GM18505 (cell line): ENCODE measurements around the gene KRTAP10-10.
"Not testable (repeated sequence)": the region's sequence is repeated elsewhere in the genome, so short reads cannot be mapped to it uniquely, and the experiment has no call there.

Source experiments
- ATAC-seq: cut with Tn5 transposase; IDR thresholded peaks from one replicate; pipeline ENCODE4 v1.9.1; 2021; ENCODE audit not compliant: unreplicated experiment
- POLR2A ChIP-seq: IDR thresholded peaks from 4 replicates; pipeline ENCODE4 v1.6.1; 2011; ENCODE audit warnings: borderline replicate concordance; ENCODE audit not compliant: insufficient read depth, insufficient read length; ENCODE audit errors: extremely low read depth

The KRTAP10-10 gene

DNA sequence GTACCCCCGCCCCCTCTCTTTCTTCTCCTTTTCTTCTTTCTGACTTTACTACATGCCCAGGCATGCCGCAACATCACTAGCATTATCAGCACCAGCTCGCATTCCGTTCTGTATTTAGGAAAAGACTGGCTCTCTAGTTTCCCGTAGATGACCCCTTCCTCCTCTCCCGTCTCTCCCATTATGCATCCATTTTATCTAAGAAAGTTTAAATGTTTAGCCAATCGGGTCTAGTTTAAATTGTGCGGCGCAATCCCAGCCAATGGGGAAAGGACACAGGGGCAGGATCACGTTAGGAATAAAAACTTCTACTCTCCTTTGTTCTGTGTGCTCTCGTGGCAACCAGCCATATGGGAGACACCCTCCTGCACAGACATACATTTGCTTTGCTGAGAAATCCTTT lies 39.1 kb upstream of the KRTAP10-10 start:
- no peak for TF ChIP-seq POLR2A
- ATAC-seq = no peak

DNA sequence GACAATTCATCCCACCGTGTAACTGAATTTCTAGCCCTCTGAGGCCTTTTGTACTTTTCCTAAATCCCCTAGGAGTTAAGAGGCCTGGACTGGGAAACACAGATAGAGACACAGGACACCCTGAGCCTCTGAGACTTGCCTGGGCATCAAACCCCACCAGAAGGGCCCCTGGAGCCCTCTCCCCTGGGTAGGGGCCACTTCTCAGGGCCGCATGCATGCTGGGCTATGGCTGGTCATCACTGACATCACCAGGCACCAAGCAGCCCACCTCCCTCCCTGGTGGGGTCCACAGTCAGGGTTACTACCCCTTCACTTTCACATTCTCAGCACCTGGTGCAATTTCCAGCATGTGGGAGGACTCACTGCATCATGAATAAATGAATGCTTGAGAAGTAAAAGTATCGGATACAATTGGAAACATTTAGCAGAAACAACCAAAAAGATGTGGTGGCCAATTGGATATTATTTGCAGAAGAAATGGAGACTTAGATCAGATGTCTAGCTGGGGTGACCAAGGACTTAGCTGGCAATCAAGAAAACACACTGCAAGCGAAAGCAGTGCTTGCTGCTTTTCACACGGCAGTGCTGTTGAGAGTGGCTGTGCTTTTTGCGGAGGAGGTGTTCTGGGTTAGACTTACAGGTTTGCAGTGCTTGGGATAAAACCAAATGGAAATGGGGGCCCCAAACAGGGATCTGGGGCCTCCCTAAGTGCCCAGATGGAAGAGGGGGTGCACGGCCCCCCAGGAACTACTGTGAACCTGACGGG lies 37.7 kb upstream of the KRTAP10-10 start:
- TF ChIP-seq POLR2A = no peak
- no peak for ATAC-seq

DNA sequence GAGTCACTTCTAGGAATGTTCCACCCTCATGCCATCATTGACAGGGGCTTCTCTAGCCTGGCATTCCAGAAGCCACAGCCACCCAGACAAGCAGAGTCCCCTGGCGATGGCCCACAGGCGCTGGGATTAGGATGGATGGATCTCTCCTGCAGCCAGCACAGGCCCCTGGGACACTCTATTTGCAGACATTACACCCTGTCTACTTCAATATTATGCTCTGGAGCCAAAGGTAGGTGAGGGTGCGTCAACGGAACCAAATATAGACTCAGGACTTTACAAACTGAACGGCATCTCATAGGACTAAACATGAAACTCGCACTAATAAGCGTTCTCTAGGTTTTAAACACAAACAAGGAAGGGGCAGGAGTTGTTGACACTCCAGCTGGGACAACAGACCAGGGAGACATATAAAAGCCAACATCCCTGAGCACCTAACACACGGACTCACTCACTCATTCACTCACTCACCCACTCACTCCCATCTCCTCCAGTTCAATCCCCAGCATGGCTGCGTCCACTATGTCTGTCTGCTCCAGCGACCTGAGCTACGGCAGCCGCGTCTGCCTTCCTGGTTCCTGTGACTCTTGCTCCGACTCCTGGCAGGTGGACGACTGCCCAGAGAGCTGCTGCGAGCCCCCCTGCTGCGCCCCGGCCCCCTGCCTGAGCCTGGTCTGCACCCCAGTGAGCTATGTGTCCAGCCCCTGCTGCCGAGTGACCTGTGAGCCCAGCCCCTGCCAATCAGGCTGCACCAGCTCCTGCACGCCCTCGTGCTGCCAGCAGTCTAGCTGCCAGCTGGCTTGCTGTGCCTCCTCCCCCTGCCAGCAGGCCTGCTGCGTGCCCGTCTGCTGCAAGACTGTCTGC lies 36.8 kb upstream of the KRTAP10-10 start, which contains the start of gene KRTAP10-7:
KRTAP10-7 (plus strand) TSS at position 480 of the 861 bp plus-strand sequence; CDS start at position 505, 25 bp downstream.
- not testable (repeated sequence) for ATAC-seq

DNA sequence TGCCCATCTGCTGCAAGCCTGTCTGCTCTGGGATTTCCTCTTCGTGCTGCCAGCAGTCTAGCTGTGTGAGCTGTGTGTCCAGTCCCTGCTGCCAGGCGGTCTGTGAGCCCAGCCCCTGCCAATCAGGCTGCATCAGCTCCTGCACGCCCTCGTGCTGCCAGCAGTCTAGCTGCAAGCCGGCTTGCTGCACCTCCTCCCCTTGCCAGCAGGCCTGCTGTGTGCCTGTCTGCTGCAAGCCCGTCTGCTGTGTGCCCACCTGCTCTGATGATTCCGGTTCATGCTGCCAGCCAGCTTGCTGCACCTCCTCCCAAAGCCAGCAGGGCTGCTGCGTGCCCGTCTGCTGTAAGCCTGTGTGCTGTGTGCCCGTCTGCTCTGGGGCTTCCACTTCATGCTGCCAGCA lies 36.1 kb upstream of the KRTAP10-10 start:
- ATAC-seq = not testable (repeated sequence)

DNA sequence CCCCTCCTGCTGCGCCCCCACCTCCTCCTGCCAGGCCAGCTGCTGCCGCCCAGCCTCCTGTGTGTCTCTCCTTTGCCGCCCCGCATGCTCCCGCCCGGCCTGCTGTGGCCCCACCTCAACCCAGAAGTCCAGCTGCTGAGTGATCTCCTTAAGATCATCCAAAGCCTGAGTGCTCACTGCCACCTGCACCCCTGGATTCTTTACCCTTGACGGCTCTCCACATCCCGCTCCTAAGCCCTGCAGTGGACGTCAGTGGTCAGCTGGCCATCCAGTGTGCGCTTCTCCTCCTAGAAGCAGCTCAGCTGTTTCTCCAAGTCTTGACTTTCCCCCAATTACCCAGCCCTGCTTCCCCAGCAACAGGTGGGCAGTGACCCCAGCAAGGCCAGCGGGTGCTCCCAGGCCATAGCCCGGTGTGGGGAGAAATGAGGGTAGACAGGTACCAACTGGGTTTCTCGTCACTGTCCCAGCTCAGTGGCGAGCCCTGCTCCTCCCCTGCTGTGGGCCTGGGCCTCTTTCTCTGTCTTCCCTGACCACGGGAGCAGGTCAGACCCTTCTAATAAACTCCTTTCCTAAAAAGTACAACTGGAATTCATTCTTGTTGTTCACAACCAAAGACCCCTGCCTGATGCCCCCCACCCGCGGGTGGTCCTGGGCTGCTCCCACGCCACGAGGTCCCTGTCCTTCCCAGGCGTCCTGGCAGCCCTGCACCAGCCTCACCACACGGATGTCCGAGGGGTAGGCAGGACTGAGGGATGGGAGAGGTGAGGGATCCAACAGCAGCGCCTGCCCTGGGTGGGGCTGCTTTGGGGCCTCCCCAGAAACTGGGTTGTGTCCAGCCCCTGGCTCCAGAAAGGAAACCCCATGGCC lies 35.3 kb upstream of the KRTAP10-10 start:
- ATAC-seq = no peak
- TF ChIP-seq POLR2A = no peak

DNA sequence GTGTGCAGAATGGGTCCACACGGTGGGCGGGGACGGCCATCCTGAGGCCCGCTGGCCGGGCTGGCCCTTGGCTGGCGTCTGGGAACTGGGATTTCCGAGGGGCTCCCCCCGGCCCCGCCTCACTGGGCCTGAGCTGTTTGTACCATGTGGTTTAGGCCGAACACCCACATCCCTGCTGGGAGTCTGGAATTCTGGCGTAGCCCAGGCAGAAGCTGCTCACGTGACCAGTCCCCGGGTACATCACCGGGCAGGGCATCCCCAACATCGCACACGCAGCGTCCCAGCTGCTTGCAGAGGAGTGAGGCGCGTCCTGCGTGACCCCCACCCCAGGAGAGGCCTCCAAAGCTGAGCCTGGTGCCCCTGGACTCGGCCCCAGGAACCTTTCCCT lies 34.7 kb upstream of the KRTAP10-10 start:
- TF ChIP-seq POLR2A = no peak
- ATAC-seq = no peak

DNA sequence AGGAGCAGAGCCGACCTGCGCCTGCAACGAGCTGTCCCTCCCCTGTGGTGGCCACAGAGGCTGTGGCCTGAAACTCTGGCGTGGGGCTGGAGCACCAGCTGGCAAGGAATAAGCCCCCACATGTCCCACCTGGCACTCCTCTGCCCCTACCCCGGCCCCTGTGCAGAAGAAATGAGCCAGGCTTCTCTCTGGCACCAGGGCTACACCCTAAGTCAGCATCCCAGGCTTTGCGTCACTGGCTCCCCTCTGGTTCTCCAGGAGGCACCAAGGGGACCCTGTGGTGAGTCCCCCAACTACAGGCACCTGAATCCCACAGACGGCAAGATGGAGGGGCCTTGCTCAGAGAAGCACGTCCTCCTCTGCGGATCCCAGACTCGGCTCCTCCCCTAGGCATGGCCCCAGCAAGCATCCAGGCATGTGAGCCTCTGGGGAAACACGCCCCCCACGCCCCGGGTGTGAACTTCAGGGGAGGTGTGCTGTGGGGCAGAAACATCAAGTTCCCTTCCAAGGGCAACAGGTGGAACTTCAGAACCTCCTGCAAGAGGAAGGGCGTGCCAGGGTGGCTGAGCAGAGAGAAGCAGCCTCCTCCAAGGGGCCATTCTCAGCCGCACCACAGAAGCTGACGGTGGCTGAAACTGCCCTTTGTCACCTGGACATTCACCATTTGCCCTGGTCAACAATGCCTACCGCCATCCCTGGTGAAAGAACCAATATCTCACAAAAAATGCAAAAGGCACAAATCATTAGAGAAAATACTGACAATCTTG lies 33.9 kb upstream of the KRTAP10-10 start:
- ATAC-seq = no peak
- no peak for TF ChIP-seq POLR2A

DNA sequence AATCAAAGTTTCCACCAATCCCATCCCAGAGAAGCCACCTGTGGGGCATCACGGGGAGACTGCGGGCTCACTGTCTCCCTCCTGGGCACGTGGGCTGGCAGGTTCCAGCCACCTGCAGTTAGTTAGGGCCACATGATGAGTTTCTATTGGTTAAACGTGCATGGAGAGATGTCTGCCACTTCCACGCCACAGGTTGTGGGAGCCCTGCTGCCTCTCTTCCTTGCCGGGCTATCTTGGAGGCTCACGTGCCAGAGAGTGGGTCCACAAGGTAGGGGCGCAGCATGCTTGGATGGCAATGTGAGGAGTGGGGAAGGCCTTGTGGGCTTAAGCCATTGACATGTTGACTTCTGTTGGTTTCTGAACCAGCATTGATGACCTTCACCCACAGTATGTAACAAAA lies 33.2 kb upstream of the KRTAP10-10 start:
- no peak for ATAC-seq
- TF ChIP-seq POLR2A = no peak

DNA sequence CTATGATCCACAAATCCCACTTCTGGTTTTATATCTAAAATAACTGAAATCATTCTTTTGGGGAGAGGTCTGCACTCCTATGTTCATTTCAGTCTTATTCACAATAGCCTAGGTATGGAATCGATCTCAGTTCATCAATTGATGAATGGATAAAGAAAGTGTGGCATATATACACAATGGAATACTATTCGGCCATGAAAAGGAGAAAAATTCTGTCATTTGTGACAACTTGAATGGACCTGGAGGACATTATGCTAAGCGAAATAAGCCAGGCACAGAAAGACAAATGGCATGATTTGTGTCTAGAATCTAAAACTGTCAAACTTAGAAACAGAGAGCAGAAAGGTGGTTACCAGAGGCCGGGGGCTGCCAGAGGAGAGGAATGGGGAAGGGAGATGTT lies 30.7 kb upstream of the KRTAP10-10 start:
- TF ChIP-seq POLR2A = no peak
- no peak for ATAC-seq

DNA sequence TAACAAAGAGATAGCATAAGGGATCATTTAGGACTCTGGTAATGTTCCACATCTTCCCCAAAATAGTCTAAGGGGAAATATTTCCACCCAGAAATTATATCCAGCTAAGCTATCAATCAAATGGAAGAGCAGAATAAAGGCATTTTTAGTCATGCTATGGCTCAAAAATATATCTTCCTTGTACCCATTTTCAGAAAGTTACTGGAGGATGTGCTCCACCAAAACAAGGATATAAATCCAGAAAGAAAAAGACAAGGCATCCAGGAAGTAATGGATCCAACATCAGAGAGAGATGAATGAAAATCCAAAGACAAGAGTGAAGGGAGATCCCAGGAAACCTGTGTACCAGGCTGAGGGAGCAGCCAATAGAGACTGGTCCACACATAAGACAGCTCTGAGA lies 28.0 kb upstream of the KRTAP10-10 start:
- ATAC-seq = no peak
- no peak for TF ChIP-seq POLR2A

DNA sequence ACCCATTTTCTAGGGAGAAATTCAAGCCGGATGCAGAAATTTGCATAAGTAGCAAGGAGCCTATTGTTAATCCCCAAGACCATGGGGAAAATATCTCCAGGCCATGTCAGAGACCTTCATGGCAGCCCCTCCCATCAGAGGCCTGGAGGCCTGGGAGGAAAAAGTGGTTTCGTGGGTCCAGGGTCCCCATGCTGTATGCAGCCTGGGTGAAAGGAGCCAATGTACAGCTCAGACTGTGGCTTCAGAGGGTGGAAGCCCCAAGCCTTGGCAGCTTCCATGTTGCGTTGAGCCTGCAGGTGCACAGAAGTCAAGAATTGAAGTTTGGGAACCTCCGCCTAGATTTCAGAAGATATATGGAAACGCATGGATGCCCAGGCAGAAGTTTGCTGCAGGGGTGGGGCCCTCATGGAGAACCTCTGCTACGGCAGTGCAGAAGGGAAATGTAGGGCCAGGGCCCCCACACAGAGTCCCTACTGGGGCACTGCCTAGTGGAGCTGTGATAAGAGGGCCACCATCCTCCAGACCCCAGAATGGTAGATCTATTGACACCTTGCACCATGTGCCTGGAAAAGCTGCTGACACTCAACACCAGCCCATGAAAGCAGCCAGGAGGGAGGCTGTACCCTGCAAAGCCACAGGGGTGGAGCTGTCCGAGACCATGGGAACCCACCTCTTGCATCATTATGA lies 26.9 kb upstream of the KRTAP10-10 start:
- not testable (repeated sequence) for ATAC-seq

DNA sequence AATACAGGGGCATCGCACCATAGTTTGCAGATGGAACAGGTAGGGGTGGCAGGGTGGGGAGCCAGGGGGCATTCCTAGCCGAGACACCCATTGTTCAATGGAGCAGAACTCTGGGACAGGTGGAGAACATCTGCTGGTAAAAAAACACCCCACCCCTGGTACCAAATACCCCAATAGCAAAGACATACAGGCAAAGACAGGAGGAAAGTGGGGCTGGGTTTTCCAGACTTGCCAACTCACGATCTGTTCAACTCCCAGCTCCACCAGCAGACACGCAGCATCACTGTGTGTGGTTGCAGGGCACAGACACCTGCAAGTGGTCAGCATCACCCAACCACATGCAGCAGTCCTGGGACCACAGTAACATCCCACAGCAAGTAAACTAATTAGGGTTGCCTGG lies 25.6 kb upstream of the KRTAP10-10 start:
- TF ChIP-seq POLR2A = no peak
- ATAC-seq = no peak
